ENCODE data around the gene GSG1.
"Not testable (repeated sequence)": the region's sequence is repeated elsewhere in the genome, so short reads cannot be mapped to it uniquely, and the experiment has no call there.

GSG1 gene

GRCh38 chr12:13049816-13050215 is 53.7 kb downstream of the GSG1 start:
- DNase-seq = no peak

- DNase-seq = no peak
Measured at GRCh38 chr12:13046964-13047363, 56.5 kb downstream of the GSG1 start.

- DNase-seq = no peak
Measured at GRCh38 chr12:13045816-13046215, 57.7 kb downstream of the GSG1 start.

DNA sequence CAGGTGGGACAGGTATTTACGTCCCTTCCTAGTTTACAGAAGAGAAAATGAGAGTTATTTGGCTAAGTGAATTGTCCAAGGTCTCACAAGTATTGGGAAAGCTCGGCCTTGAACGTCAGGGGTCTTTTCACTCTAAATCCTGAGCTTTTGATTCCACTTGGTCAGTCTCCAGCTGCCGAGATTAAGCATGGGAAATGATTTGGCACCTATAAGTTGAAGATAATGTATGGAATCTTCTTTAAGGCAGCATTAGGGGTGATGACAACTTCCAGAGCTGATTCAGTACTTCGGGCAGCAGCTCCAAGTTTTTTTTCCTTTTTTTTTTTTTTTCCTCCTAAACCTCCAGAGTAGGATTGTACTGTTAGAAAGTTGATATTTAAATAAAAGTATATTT is 58.6 kb downstream of the GSG1 start:
- no peak for DNase-seq

DNA sequence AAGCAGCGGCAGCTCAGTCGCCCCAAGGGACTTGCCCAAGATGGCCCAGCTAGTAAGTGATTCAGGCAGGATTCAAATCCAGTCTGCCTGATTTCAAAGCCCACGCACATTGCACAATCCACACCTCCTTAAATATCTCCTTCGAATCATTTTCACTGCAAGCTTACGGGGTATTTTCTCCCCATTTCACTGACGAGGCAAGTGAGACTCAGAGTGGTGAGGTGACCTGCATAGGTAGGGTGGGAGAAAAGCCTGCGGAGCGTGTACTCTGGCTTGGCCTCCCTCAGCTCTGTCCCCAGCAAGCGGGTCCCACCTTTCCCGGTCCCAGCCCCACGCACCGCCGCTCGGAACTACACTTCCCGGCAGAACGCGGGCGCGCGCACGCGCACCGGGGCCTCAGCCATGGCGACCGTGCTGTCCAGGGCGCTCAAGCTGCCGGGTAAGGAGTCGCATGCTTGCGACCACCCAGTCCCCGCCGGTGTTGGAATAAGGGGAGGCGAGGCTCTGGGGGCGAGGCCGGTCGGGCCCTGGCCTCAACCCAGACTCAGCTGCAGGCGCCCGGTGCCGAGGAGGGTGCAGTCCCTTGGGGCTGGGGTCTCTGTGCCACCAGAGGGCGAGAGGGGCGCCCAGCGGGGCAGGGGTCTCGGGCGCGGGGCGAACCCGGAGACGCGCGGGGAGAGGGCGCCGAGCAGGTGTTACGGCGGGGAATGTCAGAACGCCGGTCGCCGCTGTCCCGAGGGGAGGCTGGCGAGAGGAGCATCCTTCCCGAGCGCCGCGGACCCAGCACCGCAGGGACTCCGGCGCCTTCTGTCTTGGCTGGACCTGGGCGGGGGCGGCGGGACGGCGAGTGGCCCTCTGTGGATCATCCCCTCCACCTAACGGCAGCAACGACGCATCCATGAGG is 59.2 kb downstream of the GSG1 start, which contains the start of gene FAM234B:
TSS of gene FAM234B (plus strand) at position 380 of the 904 bp plus-strand sequence. CDS start at position 403, 23 bp downstream.
- peak; percentile 76 for DNase-seq

DNA sequence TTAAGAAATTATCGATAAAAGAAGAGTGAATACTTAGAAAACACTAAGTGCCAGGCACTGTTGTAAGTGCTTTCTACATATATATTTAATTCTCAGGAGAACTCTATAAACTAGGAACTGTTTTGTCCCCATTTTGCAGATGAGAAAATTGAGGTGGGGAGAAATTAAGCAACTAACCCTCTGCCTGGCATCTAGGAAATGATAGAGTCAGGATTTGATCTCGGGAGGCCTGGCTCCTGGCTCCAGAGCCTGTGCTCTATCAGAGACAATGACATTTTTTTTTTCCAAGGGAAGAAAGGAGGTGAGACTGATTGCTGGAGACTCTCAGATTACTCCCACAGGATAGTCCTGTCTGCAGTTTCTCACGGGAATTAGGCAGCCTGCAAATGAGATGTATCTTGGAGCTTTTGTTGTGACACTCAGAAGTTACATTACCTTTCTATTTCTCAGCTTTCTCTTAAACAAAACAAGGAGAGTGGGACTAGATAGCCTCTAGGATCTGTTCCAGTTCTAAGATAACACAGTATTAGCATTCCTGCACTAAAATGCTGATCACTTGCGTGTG is 60.7 kb downstream of the GSG1 start:
- DNase-seq = no peak

DNA sequence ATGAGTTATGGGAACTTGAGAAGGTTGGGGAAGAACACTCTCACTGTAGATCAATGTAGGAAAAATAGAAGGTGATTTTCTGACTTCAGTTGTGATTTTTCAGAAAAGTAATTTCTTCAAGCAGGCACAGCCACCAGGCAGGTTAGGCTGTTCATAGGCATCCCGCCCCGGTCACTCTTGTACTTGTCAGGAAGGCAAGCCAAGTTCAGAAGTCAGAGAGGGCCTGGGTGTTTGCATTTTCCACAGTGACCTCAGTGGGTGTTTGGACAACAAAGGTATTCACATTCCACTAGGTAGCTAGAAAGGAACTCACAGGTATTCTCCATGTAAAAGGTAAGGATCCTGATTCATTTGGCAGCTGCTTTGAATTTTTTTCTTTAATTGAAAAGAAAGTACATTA is 62.2 kb downstream of the GSG1 start:
- no peak for DNase-seq

DNA sequence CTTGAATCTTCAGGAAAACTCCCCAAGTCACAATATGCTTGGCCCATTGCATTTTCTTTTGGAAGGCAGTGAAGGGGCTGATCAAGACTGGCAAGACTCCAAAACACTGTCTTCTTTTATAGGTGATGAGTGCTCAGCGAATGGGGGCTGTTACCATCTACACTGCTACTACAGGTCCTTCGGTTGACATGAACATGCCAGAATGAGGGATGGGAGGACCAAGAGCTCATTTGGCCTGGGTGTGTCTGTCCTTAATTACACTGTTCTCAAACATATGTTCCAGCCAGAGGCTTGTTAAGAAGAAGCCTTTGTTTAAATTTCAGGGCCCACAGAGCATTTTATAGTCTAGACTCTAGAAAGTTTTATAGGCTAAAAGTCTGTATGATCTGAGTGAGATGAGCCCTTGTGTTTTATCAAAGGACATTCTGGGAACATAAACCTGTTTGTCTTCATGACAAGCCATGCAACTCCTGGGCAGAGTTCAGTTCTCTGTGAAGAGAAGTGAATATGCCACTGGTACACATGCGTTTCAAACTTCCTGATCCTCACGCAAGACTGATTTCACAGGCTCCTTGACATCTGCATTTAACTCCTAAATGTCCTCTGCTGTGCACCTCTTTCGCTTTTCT is 64.0 kb downstream of the GSG1 start:
- DNase-seq = no peak

GRCh38 chr12:13038491-13039161 is 64.8 kb downstream of the GSG1 start:
- DNase-seq = no peak

- DNase-seq = no peak
Measured at GRCh38 chr12:13036881-13037280, 66.6 kb downstream of the GSG1 start.

DNA sequence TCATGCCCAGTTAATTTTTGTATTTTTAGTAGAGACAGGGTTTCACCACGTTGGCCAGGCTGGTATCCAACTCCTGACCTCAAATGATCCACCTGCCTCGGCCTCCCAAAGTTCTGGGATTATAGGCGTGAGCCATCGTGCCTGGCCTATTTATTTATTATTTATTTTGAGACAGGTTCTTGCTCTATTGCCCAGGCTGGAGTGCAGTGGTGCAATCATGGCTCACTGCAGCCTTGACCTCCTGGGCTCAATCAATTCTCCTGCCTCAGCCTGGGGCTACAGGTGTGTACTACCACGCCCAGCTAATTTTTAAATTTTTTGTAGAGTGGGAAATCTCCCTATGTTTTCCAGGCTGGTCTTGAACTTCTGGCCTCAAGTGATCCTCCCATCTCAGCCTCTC is 68.1 kb downstream of the GSG1 start:
- DNase-seq = not testable (repeated sequence)
